Lower leg skin (tissue), 4 donors: ENCODE measurements around the gene CALHM3. TPM values are rescaled to one million over a fixed set of nuclear protein-coding genes. Genes with fewer than 3 reads are reported as not detected.
"Not testable (repeated sequence)": the region's sequence is repeated elsewhere in the genome, so short reads cannot be mapped to it uniquely, and the experiment has no call there.

Experiments used
- DNase-seq, 2 donors: peaks; one replicate each; pipeline ENCODE4 v3.0.0-alpha.2; 2019; ENCODE audit warnings: low spot score in 2 of 2
- H3K4me3 ChIP-seq: fragments of 200-600 bp; sonication (generic); 2 replicates; pipeline ENCODE4 v1.5.1; 2017; ENCODE audit warnings: mild to moderate bottlenecking, low read depth; ENCODE audit not compliant: poor library complexity, severe bottlenecking
- CTCF ChIP-seq, 3 donors: fragments of 450-650 bp; IDR thresholded peaks; one replicate each; pipeline ENCODE4 v1.5.1; 2016; ENCODE audit warnings: antibody characterized with exemption in 3 of 3, mild to moderate bottlenecking in 3 of 3, moderate library complexity in 2 of 3
- POLR2A ChIP-seq, 2 donors: fragments of 450-650 bp; IDR thresholded peaks; one replicate each; pipeline ENCODE4 v1.6.1; 2016 to 2017; ENCODE audit warnings: antibody characterized with exemption in 2 of 2, mild to moderate bottlenecking in 1 of 2, moderate library complexity in 1 of 2
- whole genome bisulfite sequencing, 2 donors: methylation state at CpG; one replicate each; pipeline ENCODE4 v1.1.5; 2018; 5-methylcytosine and 5-hydroxymethylcytosine counted together
- intact Hi-C: fragments of 100-400 bp; cut with DNase I; formaldehyde crosslinking; loops from one replicate; pipeline ENCODE4 v1.15.0; 2023; ENCODE audit warnings: low total_unique reads
- total RNA-seq, 4 donors: library from RNA; depleted of rRNA; stranded (reverse); fragments of >200 nt; gene quantifications; one replicate each; pipeline ENCODE4 v1.1.0, GENCODE V29; 2016

The CALHM3 gene
- total RNA-seq, 4 donors from 2014 or later: not detected

GRCh38 chr10:103491729-103492364, 12.8 kb upstream of the CALHM3 start:
- intact Hi-C loops: no loop called here
- TF ChIP-seq POLR2A (IDR thresholded peaks at IDR 0.05) (no peak), CTCF (IDR thresholded peaks at IDR 0.05) (no peak)
- no peak overlapping the region for H3K4me3 ChIP-seq
- DNase-seq: no peak
- WGBS, 2 donors: 58 to 76% methylated on average over 7 of the region's 7 CpGs

GRCh38 chr10:103490986-103491314, 11.9 kb upstream of the CALHM3 start:
- 89 to 94% methylated on average over 1 of the region's 1 CpG for WGBS, 2 donors
- no peak overlapping the region for H3K4me3 ChIP-seq
- intact Hi-C loops: no loop called here

GRCh38 chr10:103487410-103487708, 8.3 kb upstream of the CALHM3 start:
- TF ChIP-seq POLR2A (IDR thresholded peaks at IDR 0.05) (no peak), CTCF (IDR thresholded peaks at IDR 0.05) (no peak)
- intact Hi-C loops: loop anchor here (5.0 kb wide), 1 partner anchor 70 kb away; no protein-coding TSS in a partner anchor
- WGBS, 2 donors: 79 to 88% methylated on average over 2 of the region's 2 CpGs
- H3K4me3 ChIP-seq: no peak overlapping the region
- no peak for DNase-seq

More at GRCh38 chr10:103490986-103491314, 11.9 kb upstream of the CALHM3 start:
- no peak for TF ChIP-seq POLR2A (IDR thresholded peaks at IDR 0.05)
- no peak for TF ChIP-seq CTCF (IDR thresholded peaks at IDR 0.05)
- DNase-seq: no peak

- DNase-seq, H3K4me3 ChIP-seq: not testable (repeated sequence)
- whole genome bisulfite sequencing, 2 donors: 85 to 87% methylated on average over 8 of the region's 8 CpGs
- intact Hi-C loops: loop anchor here (5.0 kb wide), 1 partner anchor 70 kb away; no protein-coding TSS in a partner anchor
Observed at GRCh38 chr10:103486635-103487409, 7.8 kb upstream of the CALHM3 start.

GRCh38 chr10:103481974-103482531, 3.0 kb upstream of the CALHM3 start:
- DNase-seq: peak in 1 of 2 donors; percentile 41
- no peak for TF ChIP-seq CTCF (IDR thresholded peaks at IDR 0.05)
- TF ChIP-seq POLR2A (IDR thresholded peaks at IDR 0.05): no peak
- intact Hi-C loops: no loop called here
- 46 to 48% methylated on average over 12 of the region's 12 CpGs for WGBS, 2 donors
- H3K4me3 ChIP-seq: no peak overlapping the region

- WGBS, 2 donors: 60 to 69% methylated on average over 5 of the region's 5 CpGs
- no peak for DNase-seq
- intact Hi-C loops: no loop called here
- no peak overlapping the region for H3K4me3 ChIP-seq
- TF ChIP-seq CTCF (IDR thresholded peaks at IDR 0.05) (no peak), POLR2A (IDR thresholded peaks at IDR 0.05) (no peak)
Observed at GRCh38 chr10:103480521-103480920, 1.5 kb upstream of the CALHM3 start.
